Endodermal cell (in vitro differentiated cells): Measurements from ENCODE around the gene CCDC192. TPM values are rescaled to one million over a fixed set of nuclear protein-coding genes. Genes with fewer than 3 reads are reported as not detected.

Experiments used
- DNase-seq: peaks from one replicate; pipeline ENCODE4 v3.0.0-alpha.2; 2017
- H3K27ac ChIP-seq: 2 replicates; pipeline ENCODE4 v1.5.1; 2013; ENCODE audit warnings: mild to moderate bottlenecking, low read depth, low read length, moderate library complexity
- H3K27me3 ChIP-seq: 2 replicates; pipeline ENCODE4 v1.6.1; 2013; ENCODE audit warnings: mild to moderate bottlenecking, low read length, moderate library complexity; ENCODE audit not compliant: insufficient read depth, control insufficient read depth, poor library complexity, severe bottlenecking
- H3K36me3 ChIP-seq: 2 replicates; pipeline ENCODE4 v1.7.0; 2013; ENCODE audit warnings: mild to moderate bottlenecking, low read length, moderate library complexity; ENCODE audit not compliant: control insufficient read depth, insufficient read depth
- H3K4me1 ChIP-seq: one replicate; pipeline ENCODE4 v1.7.0; 2013; ENCODE audit warnings: low read length; ENCODE audit not compliant: control insufficient read depth, insufficient read depth
- H3K4me3 ChIP-seq: 2 replicates; pipeline ENCODE4 v1.5.1; 2013; ENCODE audit warnings: mild to moderate bottlenecking, low read length, moderate library complexity
- H3K9ac ChIP-seq: 2 replicates; pipeline ENCODE4 v1.6.1; 2013; ENCODE audit warnings: mild to moderate bottlenecking, low read length, moderate library complexity; ENCODE audit not compliant: poor library complexity, severe bottlenecking; ENCODE audit errors: extremely low read depth
- H3K9me3 ChIP-seq: 2 replicates; pipeline ENCODE4 v1.6.1; 2013; ENCODE audit warnings: mild to moderate bottlenecking, low read length, moderate library complexity; ENCODE audit not compliant: control insufficient read depth
- H3K27ac Mint-ChIP-seq: 2 replicates; pipeline ENCODE4 v1.8.0; 2020; ENCODE audit warnings: mixed read lengths
- H3K27me3 Mint-ChIP-seq: 2 replicates; pipeline ENCODE4 v1.8.0; 2021; ENCODE audit warnings: mild to moderate bottlenecking, mixed read lengths; ENCODE audit not compliant: insufficient read depth
- H3K36me3 Mint-ChIP-seq: 2 replicates; pipeline ENCODE4 v1.8.0; 2020; ENCODE audit warnings: low read depth, mixed read lengths
- H3K4me1 Mint-ChIP-seq: 2 replicates; pipeline ENCODE4 v1.8.0; 2020; ENCODE audit warnings: mixed read lengths
- H3K4me3 Mint-ChIP-seq: 2 replicates; pipeline ENCODE4 v1.8.0; 2020; ENCODE audit warnings: mild to moderate bottlenecking, moderate library complexity, mixed read lengths
- H3K9me3 Mint-ChIP-seq: 2 replicates; pipeline ENCODE4 v1.8.0; 2020; ENCODE audit warnings: mild to moderate bottlenecking, mixed read lengths
- CTCF ChIP-seq: fragments of 200-600 bp; sonication (generic); conservative IDR thresholded peaks from 2 replicates; pipeline ENCODE4 v1.5.0; 2021; ENCODE audit warnings: antibody characterized with exemption, mild to moderate bottlenecking
- WGBS, 2 experiments: methylation state at CpG; one replicate each; pipeline versions ENCODE4 v1.1.5 to v1.1.7; 2013; ENCODE audit warnings: missing lambda C conversion rate in 2 of 2, mixed read lengths in 1 of 2; ENCODE audit not compliant: insufficient coverage in 1 of 2, insufficient read length in 1 of 2; 5-methylcytosine and 5-hydroxymethylcytosine counted together
- total RNA-seq, 2 donors: library from RNA; stranded (reverse); fragmentation: NEBNext Ultra II Directional in 1 of 2; extraction: Animal tissue kit (Norgen Biotek cat#: 25700) in 1 of 2; gene quantifications; 2 replicates in 1 of 2; 3 replicates in 1 of 2; pipeline ENCODE4 v1.2.1, GENCODE V29; 2021

CCDC192 gene
- total RNA-seq, 2 donors from 2014 or later, result 0.48 to 1.3 TPM

GRCh38 chr5:127959152-127959764, 256.1 kb downstream of the CCDC192 start:
- peaks cover 3% of the 10 kb centered on the region for H3K27me3 Mint-ChIP-seq
- Histone ChIP-seq H3K9ac (no peak overlapping the region), H3K4me3 (no peak overlapping the region), H3K4me1 (no peaks in the 10 kb centered on the region), H3K27me3 (no peaks in the 10 kb centered on the region), H3K27ac (no peak overlapping the region), H3K36me3 (no peaks in the 10 kb centered on the region), H3K9me3 (peaks cover 6% of the 10 kb centered on the region)
- H3K36me3 Mint-ChIP-seq, result no peaks in the 10 kb centered on the region
- DNase-seq, result no peak
- H3K4me3 Mint-ChIP-seq, result no peak overlapping the region
- H3K27ac Mint-ChIP-seq, result no peak overlapping the region
- WGBS, 2 experiments, result 79% methylated on average over 3 of the region's 3 CpGs; no CpG with 5 or more reads in 1 of the 2 experiments
- H3K4me1 Mint-ChIP-seq, result peaks cover 17% of the 10 kb centered on the region
- peaks cover 4% of the 10 kb centered on the region for H3K9me3 Mint-ChIP-seq
- no peak for TF ChIP-seq CTCF

DNA sequence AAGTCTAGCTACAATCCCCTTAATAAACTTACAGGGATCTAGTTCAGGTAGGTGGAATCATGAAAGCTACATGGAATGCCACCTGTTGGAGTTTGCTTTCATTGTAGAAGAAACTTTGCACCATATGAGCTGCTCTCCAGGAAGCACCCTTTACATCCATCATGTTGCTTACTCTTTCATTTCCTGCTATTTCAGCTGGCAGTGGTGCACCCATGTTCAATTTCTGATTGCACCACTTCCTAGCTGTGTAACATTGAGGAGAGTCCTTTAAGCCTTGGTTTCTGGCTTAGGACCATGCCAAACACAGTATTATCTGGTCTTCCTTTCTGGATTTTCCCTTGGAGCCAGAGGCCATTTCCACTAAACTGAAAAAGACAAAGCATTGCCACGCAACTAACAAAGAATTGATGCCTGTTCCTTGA, 257.1 kb downstream of the CCDC192 start:
- H3K4me3 Mint-ChIP-seq, result no peak overlapping the region
- no peak overlapping the region for H3K9ac ChIP-seq
- H3K4me1 ChIP-seq, result no peaks in the 10 kb centered on the region
- peaks cover 4% of the 10 kb centered on the region for H3K9me3 Mint-ChIP-seq
- 94% methylated on average over 1 of the region's 1 CpG; no CpG with 5 or more reads in 1 of the 2 experiments for WGBS, 2 experiments
- H3K9me3 ChIP-seq, result peaks cover 2% of the 10 kb centered on the region
- no peaks in the 10 kb centered on the region for H3K27me3 ChIP-seq
- H3K36me3 ChIP-seq, result no peaks in the 10 kb centered on the region
- H3K27me3 Mint-ChIP-seq, result peaks cover 3% of the 10 kb centered on the region
- no peak overlapping the region for H3K27ac Mint-ChIP-seq
- no peak overlapping the region for H3K4me3 ChIP-seq
- DNase-seq, result no peak
- no peaks in the 10 kb centered on the region for H3K36me3 Mint-ChIP-seq
- peaks cover 17% of the 10 kb centered on the region for H3K4me1 Mint-ChIP-seq
- H3K27ac ChIP-seq, result no peak overlapping the region
- TF ChIP-seq CTCF, result no peak

GRCh38 chr5:127961006-127961762, 258.0 kb downstream of the CCDC192 start:
- Histone ChIP-seq H3K9ac (no peak overlapping the region), H3K4me3 (no peak overlapping the region), H3K4me1 (no peaks in the 10 kb centered on the region), H3K27me3 (no peaks in the 10 kb centered on the region), H3K36me3 (no peaks in the 10 kb centered on the region), H3K9me3 (no peaks in the 10 kb centered on the region), H3K27ac (no peak overlapping the region)
- WGBS, 2 experiments, result 90 to 100% methylated on average over 1 to 2 of the region's 2 CpGs
- H3K4me1 Mint-ChIP-seq, result peaks cover 17% of the 10 kb centered on the region
- H3K27ac Mint-ChIP-seq, result no peak overlapping the region
- H3K4me3 Mint-ChIP-seq, result no peak overlapping the region
- H3K9me3 Mint-ChIP-seq, result peaks cover 1% of the 10 kb centered on the region
- peaks cover 3% of the 10 kb centered on the region for H3K27me3 Mint-ChIP-seq
- DNase-seq, result no peak
- TF ChIP-seq CTCF, result no peak
- H3K36me3 Mint-ChIP-seq, result no peaks in the 10 kb centered on the region
